ENCODE measurements around the gene LAD1.

DNA sequence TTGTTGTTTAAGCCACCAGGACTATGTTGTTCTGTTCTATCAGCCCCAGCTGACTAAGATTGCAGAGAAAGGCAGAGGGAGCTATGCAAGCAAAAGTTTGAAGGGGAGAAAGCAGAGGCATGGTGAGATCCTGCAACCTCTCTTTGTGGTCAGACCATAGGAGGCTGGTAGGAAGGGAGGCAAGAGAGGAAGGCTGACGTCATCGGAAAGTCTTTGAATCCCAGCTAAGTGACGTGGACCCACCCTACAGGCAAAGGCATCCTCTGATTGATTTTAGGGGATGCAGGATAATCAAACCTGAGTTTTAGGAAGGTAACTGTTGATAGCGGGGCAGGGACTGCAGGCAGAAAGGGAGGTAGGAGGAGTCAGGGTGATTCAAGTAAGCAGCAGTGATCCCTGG is 45.7 kb upstream of the LAD1 start:
- TF ChIP-seq, protein P1, sequence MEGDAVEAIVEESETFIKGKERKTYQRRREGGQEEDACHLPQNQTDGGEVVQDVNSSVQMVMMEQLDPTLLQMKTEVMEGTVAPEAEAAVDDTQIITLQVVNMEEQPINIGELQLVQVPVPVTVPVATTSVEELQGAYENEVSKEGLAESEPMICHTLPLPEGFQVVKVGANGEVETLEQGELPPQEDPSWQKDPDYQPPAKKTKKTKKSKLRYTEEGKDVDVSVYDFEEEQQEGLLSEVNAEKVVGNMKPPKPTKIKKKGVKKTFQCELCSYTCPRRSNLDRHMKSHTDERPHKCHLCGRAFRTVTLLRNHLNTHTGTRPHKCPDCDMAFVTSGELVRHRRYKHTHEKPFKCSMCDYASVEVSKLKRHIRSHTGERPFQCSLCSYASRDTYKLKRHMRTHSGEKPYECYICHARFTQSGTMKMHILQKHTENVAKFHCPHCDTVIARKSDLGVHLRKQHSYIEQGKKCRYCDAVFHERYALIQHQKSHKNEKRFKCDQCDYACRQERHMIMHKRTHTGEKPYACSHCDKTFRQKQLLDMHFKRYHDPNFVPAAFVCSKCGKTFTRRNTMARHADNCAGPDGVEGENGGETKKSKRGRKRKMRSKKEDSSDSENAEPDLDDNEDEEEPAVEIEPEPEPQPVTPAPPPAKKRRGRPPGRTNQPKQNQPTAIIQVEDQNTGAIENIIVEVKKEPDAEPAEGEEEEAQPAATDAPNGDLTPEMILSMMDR (IDR thresholded peaks at IDR 0.05; ENCODE audit: insufficient read depth, low read depth, low read length): no peak
- TF ChIP-seq EZH2 (IDR thresholded peaks at IDR 0.05; ENCODE audit: insufficient read depth, low read length): no peak

All from astrocyte (in vitro differentiated cells and primary cell).